Activated T-cell treated with anti-CD3 and anti-CD28 coated beads, Interleukin-2, amount 50 U/mL, for 72 hours (primary cell): Measurements from ENCODE around the gene CNIH4. TPM values are rescaled to one million over a fixed set of nuclear protein-coding genes. Genes with fewer than 3 reads are reported as not detected.

Experiments used
- ATAC-seq, 2 donors: fragments of 150-1000 bp; cut with Tn5 transposase; replicated peaks in 1 of 2; 2 replicates each; pipeline ENCODE4 v1.10.0; 2021; ENCODE audit warnings: moderate library complexity in 2 of 2, mild to moderate bottlenecking in 1 of 2
- DNase-seq, 2 donors: peaks; one replicate each; pipeline ENCODE4 v3.0.0; 2021 to 2022; ENCODE audit warnings: mixed read lengths in 1 of 2
- H3K27ac Mint-ChIP-seq: one replicate; pipeline ENCODE4 v1.8.0; 2022; ENCODE audit warnings: mild to moderate bottlenecking, moderate library complexity, mixed read lengths
- H3K27me3 Mint-ChIP-seq: one replicate; pipeline ENCODE4 v1.8.0; 2022; ENCODE audit warnings: low read depth, mixed read lengths
- H3K36me3 Mint-ChIP-seq, 2 donors: one replicate each; pipeline ENCODE4 v1.8.0; 2022; ENCODE audit warnings: mixed read lengths in 2 of 2, mild to moderate bottlenecking in 1 of 2; ENCODE audit not compliant: insufficient read depth in 2 of 2
- H3K4me1 Mint-ChIP-seq: one replicate; pipeline ENCODE4 v1.8.0; 2022; ENCODE audit warnings: low read depth, mixed read lengths
- H3K4me3 Mint-ChIP-seq, 2 donors: one replicate each; pipeline ENCODE4 v1.8.0; 2022; ENCODE audit warnings: mild to moderate bottlenecking in 2 of 2, mixed read lengths in 2 of 2, moderate library complexity in 2 of 2
- H3K9me3 Mint-ChIP-seq, 2 donors: one replicate each; pipeline ENCODE4 v1.8.0; 2022; ENCODE audit warnings: mixed read lengths in 2 of 2
- total RNA-seq, 2 donors: library from RNA; stranded (reverse); gene quantifications; one replicate each; pipeline ENCODE4 v1.2.3, GENCODE V29; 2022

The CNIH4 gene
- total RNA-seq, 2 donors from 2014 or later, result 50.3 to 55.3 TPM

- no peaks in the 10 kb centered on the region for H3K9me3 Mint-ChIP-seq
- H3K36me3 Mint-ChIP-seq, result peaks cover 5 to 39% of the 10 kb centered on the region in 2 donors
- ATAC-seq (peak; percentile 66 to 69), DNase-seq (no peak)
- H3K27me3 Mint-ChIP-seq, result no peaks in the 10 kb centered on the region
- H3K4me3 Mint-ChIP-seq, result peak overlapping the region in 1 of 2 donors; percentile 47
- H3K27ac Mint-ChIP-seq, result peak overlapping the region; percentile 83
- H3K4me1 Mint-ChIP-seq, result peaks cover 38% of the 10 kb centered on the region
Observed at GRCh38 chr1:224392411-224393249, 36.0 kb downstream of the CNIH4 start.

GRCh38 chr1:224393294-224393693 lies 36.6 kb downstream of the CNIH4 start:
- DNase-seq (no peak), ATAC-seq (no peak)
- peaks cover 5 to 41% of the 10 kb centered on the region in 2 donors for H3K36me3 Mint-ChIP-seq
- peaks cover 38% of the 10 kb centered on the region for H3K4me1 Mint-ChIP-seq
- H3K27ac Mint-ChIP-seq, result peak overlapping the region; percentile 83
- H3K9me3 Mint-ChIP-seq, result no peaks in the 10 kb centered on the region
- no peak overlapping the region for H3K4me3 Mint-ChIP-seq
- H3K27me3 Mint-ChIP-seq, result no peaks in the 10 kb centered on the region

- H3K9me3 Mint-ChIP-seq, result no peaks in the 10 kb centered on the region
- ATAC-seq (no peak), DNase-seq (no peak)
- H3K4me3 Mint-ChIP-seq, result no peak overlapping the region
- peaks cover 19% of the 10 kb centered on the region for H3K4me1 Mint-ChIP-seq
- H3K27ac Mint-ChIP-seq, result no peak overlapping the region
- H3K27me3 Mint-ChIP-seq, result no peaks in the 10 kb centered on the region
- H3K36me3 Mint-ChIP-seq, result peaks cover 7 to 38% of the 10 kb centered on the region in 2 donors
Observed at GRCh38 chr1:224399887-224400286, 43.2 kb downstream of the CNIH4 start.

GRCh38 chr1:224402472-224403036 lies 45.9 kb downstream of the CNIH4 start:
- H3K4me3 Mint-ChIP-seq, result no peak overlapping the region
- no peaks in the 10 kb centered on the region for H3K9me3 Mint-ChIP-seq
- DNase-seq (no peak), ATAC-seq (no peak)
- H3K27ac Mint-ChIP-seq, result peak overlapping the region; percentile 79
- H3K27me3 Mint-ChIP-seq, result no peaks in the 10 kb centered on the region
- peaks cover 7 to 30% of the 10 kb centered on the region in 2 donors for H3K36me3 Mint-ChIP-seq
- H3K4me1 Mint-ChIP-seq, result peaks cover 18% of the 10 kb centered on the region

GRCh38 chr1:224404916-224405603 lies 48.4 kb downstream of the CNIH4 start:
- Mint-ChIP-seq H3K27me3 (no peaks in the 10 kb centered on the region), H3K9me3 (no peaks in the 10 kb centered on the region), H3K4me3 (no peak overlapping the region), H3K4me1 (peaks cover 28% of the 10 kb centered on the region), H3K27ac (no peak overlapping the region), H3K36me3 (peaks cover 7 to 25% of the 10 kb centered on the region in 2 donors)
- no peak for ATAC-seq
- no peak for DNase-seq

GRCh38 chr1:224405604-224405970 lies 48.9 kb downstream of the CNIH4 start:
- peaks cover 28% of the 10 kb centered on the region for H3K4me1 Mint-ChIP-seq
- H3K36me3 Mint-ChIP-seq, result peaks cover 7 to 25% of the 10 kb centered on the region in 2 donors
- no peaks in the 10 kb centered on the region for H3K27me3 Mint-ChIP-seq
- DNase-seq (no peak), ATAC-seq (no peak)
- no peak overlapping the region for H3K4me3 Mint-ChIP-seq
- peak overlapping the region; percentile 44 for H3K27ac Mint-ChIP-seq
- H3K9me3 Mint-ChIP-seq, result no peaks in the 10 kb centered on the region

GRCh38 chr1:224406216-224406615 lies 49.5 kb downstream of the CNIH4 start:
- Mint-ChIP-seq H3K9me3 (no peaks in the 10 kb centered on the region), H3K4me1 (peaks cover 28% of the 10 kb centered on the region), H3K27ac (peak overlapping the region; percentile 44), H3K27me3 (no peaks in the 10 kb centered on the region), H3K36me3 (peaks cover 2 to 24% of the 10 kb centered on the region in 2 donors), H3K4me3 (no peak overlapping the region)
- DNase-seq (no peak), ATAC-seq (no peak)

GRCh38 chr1:224407571-224408293 lies 51.1 kb downstream of the CNIH4 start:
- Mint-ChIP-seq H3K9me3 (no peaks in the 10 kb centered on the region), H3K4me3 (no peak overlapping the region), H3K4me1 (peaks cover 26% of the 10 kb centered on the region), H3K36me3 (peaks cover 2 to 21% of the 10 kb centered on the region in 2 donors), H3K27me3 (no peaks in the 10 kb centered on the region), H3K27ac (no peak overlapping the region)
- ATAC-seq, result no peak
- DNase-seq, result no peak

- peaks cover 2 to 21% of the 10 kb centered on the region in 2 donors for H3K36me3 Mint-ChIP-seq
- no peak for DNase-seq
- no peaks in the 10 kb centered on the region for H3K9me3 Mint-ChIP-seq
- no peak for ATAC-seq
- H3K4me1 Mint-ChIP-seq, result peaks cover 26% of the 10 kb centered on the region
- H3K27me3 Mint-ChIP-seq, result no peaks in the 10 kb centered on the region
- H3K27ac Mint-ChIP-seq, result no peak overlapping the region
- H3K4me3 Mint-ChIP-seq, result no peak overlapping the region
Observed at GRCh38 chr1:224408294-224408590, 51.6 kb downstream of the CNIH4 start.

- DNase-seq, result no peak
- ATAC-seq, result peak in 1 of 2 donors; percentile 38
- no peak overlapping the region for H3K4me3 Mint-ChIP-seq
- no peaks in the 10 kb centered on the region for H3K9me3 Mint-ChIP-seq
- H3K36me3 Mint-ChIP-seq, result peaks cover 9 to 15% of the 10 kb centered on the region in 2 donors
- peaks cover 17% of the 10 kb centered on the region for H3K4me1 Mint-ChIP-seq
- peak overlapping the region; percentile 63 for H3K27ac Mint-ChIP-seq
- no peaks in the 10 kb centered on the region for H3K27me3 Mint-ChIP-seq
Observed at GRCh38 chr1:224411766-224412165, 55.1 kb downstream of the CNIH4 start.

GRCh38 chr1:224420106-224420505 lies 63.4 kb downstream of the CNIH4 start:
- Mint-ChIP-seq H3K27ac (peak overlapping the region; percentile 87), H3K4me3 (no peak overlapping the region), H3K36me3 (peaks cover 18 to 47% of the 10 kb centered on the region in 2 donors), H3K27me3 (no peaks in the 10 kb centered on the region), H3K9me3 (no peaks in the 10 kb centered on the region), H3K4me1 (peaks cover 9% of the 10 kb centered on the region)
- DNase-seq (no peak), ATAC-seq (no peak)

GRCh38 chr1:224425279-224425884 lies 68.7 kb downstream of the CNIH4 start:
- H3K36me3 Mint-ChIP-seq, result peaks cover 10 to 43% of the 10 kb centered on the region in 2 donors
- no peak overlapping the region for H3K4me3 Mint-ChIP-seq
- no peak for ATAC-seq
- peaks cover 48% of the 10 kb centered on the region for H3K4me1 Mint-ChIP-seq
- H3K27ac Mint-ChIP-seq, result peak overlapping the region; percentile 95
- no peaks in the 10 kb centered on the region for H3K27me3 Mint-ChIP-seq
- no peak for DNase-seq
- no peaks in the 10 kb centered on the region for H3K9me3 Mint-ChIP-seq
